ENCODE measurements around the gene AFF4.
"Not testable (repeated sequence)": the region's sequence is repeated elsewhere in the genome, so short reads cannot be mapped to it uniquely, and the experiment has no call there.

AFF4 gene

GRCh38 chr5:132953710-132954109, 9.7 kb downstream of the AFF4 start:
- ChIA-PET POLR2A (no interaction called here), CTCF (interaction anchor here (1.9 kb wide), 1 partner anchor 10 kb away, joined by 5 read pairs; no protein-coding TSS in a partner anchor)
- DNase-seq (ENCODE audit: low read depth, low spot score), result no peak
- no peak overlapping the region for H3K4me3 ChIP-seq (ENCODE audit: low read depth, low read length)
- no peak for TF ChIP-seq CTCF (IDR thresholded peaks at IDR 0.05; ENCODE audit: insufficient read depth, low read length, missing control alignments)

DNA sequence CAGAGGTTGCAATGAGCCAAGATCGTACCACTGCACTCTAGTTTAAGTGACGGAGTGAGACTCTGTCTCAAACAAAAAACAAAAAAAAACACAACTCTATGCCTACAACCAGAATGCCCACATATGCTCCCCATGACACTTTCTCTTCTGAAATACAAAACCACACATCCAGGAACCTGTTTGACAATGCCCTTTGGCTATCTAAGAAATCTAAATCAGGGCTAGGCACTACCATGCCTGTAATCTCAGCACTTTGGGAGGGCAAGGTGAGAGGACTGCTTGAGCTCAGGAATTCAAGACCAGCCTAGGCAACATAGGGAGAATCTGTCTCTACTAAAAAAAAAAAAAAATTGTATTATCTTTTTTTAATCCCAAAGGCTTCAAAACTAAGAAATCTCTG, 10.6 kb downstream of the AFF4 start:
- ChIA-PET CTCF (interaction anchor here (1.9 kb wide), 1 partner anchor 9 kb away, joined by 5 read pairs; no protein-coding TSS in a partner anchor), POLR2A (interaction anchor here (0.7 kb wide), 1 partner anchor 86 kb away, joined by 3 read pairs; no protein-coding TSS in a partner anchor)
- H3K4me3 ChIP-seq (ENCODE audit: low read depth, low read length), result no peak overlapping the region
- TF ChIP-seq CTCF (IDR thresholded peaks at IDR 0.05; ENCODE audit: insufficient read depth, low read length, missing control alignments), result no peak
- DNase-seq (ENCODE audit: low read depth, low spot score), result no peak

GRCh38 chr5:132951897-132952296, 11.5 kb downstream of the AFF4 start:
- H3K4me3 ChIP-seq (ENCODE audit: low read depth, low read length), result no peak overlapping the region
- CTCF ChIA-PET, result no interaction called here
- TF ChIP-seq CTCF (IDR thresholded peaks at IDR 0.05; ENCODE audit: insufficient read depth, low read length, missing control alignments), result no peak
- POLR2A ChIA-PET, result no interaction called here
- no peak for DNase-seq (ENCODE audit: low read depth, low spot score)

GRCh38 chr5:132949136-132949535, 14.3 kb downstream of the AFF4 start:
- H3K4me3 ChIP-seq (ENCODE audit: low read depth, low read length), result no peak overlapping the region
- POLR2A ChIA-PET, result no interaction called here
- CTCF ChIA-PET, result no interaction called here
- no peak for TF ChIP-seq CTCF (IDR thresholded peaks at IDR 0.05; ENCODE audit: insufficient read depth, low read length, missing control alignments)
- DNase-seq (ENCODE audit: low read depth, low spot score), result no peak

GRCh38 chr5:132947671-132948070, 15.8 kb downstream of the AFF4 start:
- POLR2A ChIA-PET, result no interaction called here
- H3K4me3 ChIP-seq (ENCODE audit: low read depth, low read length), result no peak overlapping the region
- no peak for TF ChIP-seq CTCF (IDR thresholded peaks at IDR 0.05; ENCODE audit: insufficient read depth, low read length, missing control alignments)
- CTCF ChIA-PET, result no interaction called here
- DNase-seq (ENCODE audit: low read depth, low spot score), result peak; percentile 12

- DNase-seq (ENCODE audit: low read depth, low spot score); CTCF ChIA-PET; POLR2A ChIA-PET; H3K4me3 ChIP-seq (ENCODE audit: low read depth, low read length): not testable (repeated sequence)
These were observed 18.1 kb downstream of the AFF4 start for GRCh38 chr5:132945315-132945714.

DNA sequence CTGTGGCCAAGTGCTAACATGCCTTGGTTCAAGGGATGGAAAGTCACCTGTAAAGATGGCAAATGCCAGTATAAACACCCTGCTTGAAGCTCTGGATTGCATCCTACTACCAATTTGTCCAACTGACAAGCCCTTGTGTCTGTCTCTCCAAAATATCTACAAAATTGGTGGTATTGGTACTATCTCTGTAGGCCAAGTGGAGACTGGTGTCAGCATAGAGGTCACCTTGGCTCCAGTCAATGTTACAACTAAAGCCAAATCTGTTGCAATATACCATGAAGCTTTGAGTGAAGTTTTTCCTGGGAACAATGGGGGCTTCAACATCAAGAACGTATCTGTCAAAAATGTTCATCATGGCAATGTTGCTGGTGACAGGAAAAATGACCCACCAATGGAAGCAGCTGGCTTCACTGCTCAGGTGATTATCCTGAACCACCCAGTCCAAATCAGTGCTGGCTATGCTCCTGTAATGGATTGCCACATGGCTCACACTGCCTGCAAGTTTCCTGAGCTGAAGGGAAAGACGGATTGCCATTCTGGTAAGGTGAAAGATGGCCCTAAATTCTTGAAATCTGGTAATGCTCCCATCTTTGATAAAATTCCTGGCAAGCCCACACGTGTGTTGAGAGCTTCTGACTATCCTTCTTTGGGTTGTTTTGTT, 19.9 kb downstream of the AFF4 start:
- ChIA-PET CTCF (interaction anchor here (1.2 to 2.0 kb wide), 2 partner anchors 10 to 20 kb away, joined by 4 to 5 read pairs; partner anchors contain the start of gene AFF4), POLR2A (no interaction called here)
- DNase-seq (ENCODE audit: low read depth, low spot score), result no peak
- no peak for TF ChIP-seq CTCF (IDR thresholded peaks at IDR 0.05; ENCODE audit: insufficient read depth, low read length, missing control alignments)
- no peak overlapping the region for H3K4me3 ChIP-seq (ENCODE audit: low read depth, low read length)
